ENCODE results near the gene ITGA3. TPM values are rescaled to one million over a fixed set of nuclear protein-coding genes. Genes with fewer than 3 reads are reported as not detected.

Gene ITGA3
- total RNA-seq, 1 experiment from 2014 or later: 1.4 TPM

- no peak overlapping the region for H3K27ac ChIP-seq (ENCODE audit: low read depth, low read length, poor library complexity, severe bottlenecking)
- TF ChIP-seq CTCF (conservative IDR thresholded peaks at IDR 0.05; ENCODE audit: low read depth, low read length): no peak
- no peak for TF ChIP-seq EZH2 (IDR thresholded peaks at IDR 0.05; ENCODE audit: borderline replicate concordance, low read depth, low read length, poor library complexity, severe bottlenecking)
- CTCF ChIA-PET: interaction anchor here (1.0 to 1.6 kb wide), 2 partner anchors 14 to 33 kb away, joined by 3 to 4 read pairs; no protein-coding TSS in a partner anchor
- no peak for DNase-seq (ENCODE audit: low spot score)
- no peaks in the 10 kb centered on the region for H3K9me3 ChIP-seq (ENCODE audit: low read depth, low read length, poor library complexity, severe bottlenecking)
- intact Hi-C loops (cut with micrococcal nuclease; ENCODE audit: unreplicated experiment): no loop called here
- peaks cover 6% of the 10 kb centered on the region for H3K4me1 ChIP-seq (ENCODE audit: insufficient read depth, low read length, poor library complexity, severe bottlenecking)
- POLR2A ChIA-PET (ENCODE audit: low non-redundant PET): no interaction called here
- H3K27me3 ChIP-seq (replicated peaks; ENCODE audit: insufficient read depth, low read depth, low read length, poor library complexity): no peaks in the 10 kb centered on the region
- no peak overlapping the region for H3K4me3 ChIP-seq (ENCODE audit: low read depth, low read length, poor library complexity, severe bottlenecking)
- no TSS peak for BruUV-seq (replicated peaks)
- H3K36me3 ChIP-seq (ENCODE audit: insufficient read depth, low read length, poor library complexity, severe bottlenecking): no peaks in the 10 kb centered on the region
Measured at GRCh38 chr17:50046667-50047066, 9.2 kb upstream of the ITGA3 start.

GRCh38 chr17:50047083-50047482 is 8.8 kb upstream of the ITGA3 start:
- Histone ChIP-seq H3K4me3 (ENCODE audit: low read depth, low read length, poor library complexity, severe bottlenecking) (no peak overlapping the region), H3K4me1 (ENCODE audit: insufficient read depth, low read length, poor library complexity, severe bottlenecking) (peaks cover 6% of the 10 kb centered on the region), H3K9me3 (ENCODE audit: low read depth, low read length, poor library complexity, severe bottlenecking) (no peaks in the 10 kb centered on the region), H3K27ac (ENCODE audit: low read depth, low read length, poor library complexity, severe bottlenecking) (no peak overlapping the region), H3K27me3 (replicated peaks; ENCODE audit: insufficient read depth, low read depth, low read length, poor library complexity) (no peaks in the 10 kb centered on the region), H3K36me3 (ENCODE audit: insufficient read depth, low read length, poor library complexity, severe bottlenecking) (no peaks in the 10 kb centered on the region)
- no TSS peak for BruUV-seq (replicated peaks)
- no peak for TF ChIP-seq EZH2 (IDR thresholded peaks at IDR 0.05; ENCODE audit: borderline replicate concordance, low read depth, low read length, poor library complexity, severe bottlenecking)
- no peak for TF ChIP-seq CTCF (conservative IDR thresholded peaks at IDR 0.05; ENCODE audit: low read depth, low read length)
- intact Hi-C loops (cut with micrococcal nuclease; ENCODE audit: unreplicated experiment): no loop called here
- ChIA-PET POLR2A (ENCODE audit: low non-redundant PET) (no interaction called here), CTCF (interaction anchor here (1.0 to 1.6 kb wide), 2 partner anchors 15 to 33 kb away, joined by 3 to 4 read pairs; no protein-coding TSS in a partner anchor)
- DNase-seq (ENCODE audit: low spot score): no peak

- H3K9me3 ChIP-seq (ENCODE audit: low read depth, low read length, poor library complexity, severe bottlenecking): no peaks in the 10 kb centered on the region
- no peak overlapping the region for H3K4me3 ChIP-seq (ENCODE audit: low read depth, low read length, poor library complexity, severe bottlenecking)
- ChIA-PET CTCF (interaction anchor here (1.0 to 1.6 kb wide), 2 partner anchors 15 to 32 kb away, joined by 3 to 4 read pairs; no protein-coding TSS in a partner anchor), POLR2A (ENCODE audit: low non-redundant PET) (no interaction called here)
- intact Hi-C loops (cut with micrococcal nuclease; ENCODE audit: unreplicated experiment): no loop called here
- no peak overlapping the region for H3K27ac ChIP-seq (ENCODE audit: low read depth, low read length, poor library complexity, severe bottlenecking)
- no peaks in the 10 kb centered on the region for H3K36me3 ChIP-seq (ENCODE audit: insufficient read depth, low read length, poor library complexity, severe bottlenecking)
- peaks cover 6% of the 10 kb centered on the region for H3K4me1 ChIP-seq (ENCODE audit: insufficient read depth, low read length, poor library complexity, severe bottlenecking)
- no peaks in the 10 kb centered on the region for H3K27me3 ChIP-seq (replicated peaks; ENCODE audit: insufficient read depth, low read depth, low read length, poor library complexity)
- TF ChIP-seq CTCF (conservative IDR thresholded peaks at IDR 0.05; ENCODE audit: low read depth, low read length) (no peak), EZH2 (IDR thresholded peaks at IDR 0.05; ENCODE audit: borderline replicate concordance, low read depth, low read length, poor library complexity, severe bottlenecking) (no peak)
- BruUV-seq (replicated peaks): no TSS peak
- DNase-seq (ENCODE audit: low spot score): peak; percentile 71
Measured at GRCh38 chr17:50047488-50048126, 8.3 kb upstream of the ITGA3 start.

All from A673 (cell line).